GM12801 (cell line): ENCODE measurements around the gene PIP4P1.

Experiments
- CTCF ChIP-seq: IDR thresholded peaks from one replicate; pipeline ENCODE4 v1.5.1; 2011; ENCODE audit warnings: control low read depth; ENCODE audit not compliant: insufficient read length; ENCODE audit errors: extremely low read depth

Gene PIP4P1

GRCh38 chr14:20494935-20495766 is 33.9 kb upstream of the PIP4P1 start:
- TF ChIP-seq CTCF: no peak

GRCh38 chr14:20493634-20494033 is 32.4 kb upstream of the PIP4P1 start:
- no peak for TF ChIP-seq CTCF

GRCh38 chr14:20492486-20492885 is 31.3 kb upstream of the PIP4P1 start:
- no peak for TF ChIP-seq CTCF

- no peak for TF ChIP-seq CTCF
Measured at GRCh38 chr14:20490563-20490962, 29.3 kb upstream of the PIP4P1 start.

- no peak for TF ChIP-seq CTCF
Measured at GRCh38 chr14:20489093-20489994, 28.1 kb upstream of the PIP4P1 start.

- TF ChIP-seq CTCF: no peak
Measured at GRCh38 chr14:20487396-20487725, 26.1 kb upstream of the PIP4P1 start.

GRCh38 chr14:20486684-20487395 is 25.6 kb upstream of the PIP4P1 start:
- TF ChIP-seq CTCF: no peak
